NCI-H1092 treated with DMSO at 0.1 percent for 48 hours (cell line): ENCODE results near the gene MT1G.

Source experiments
- DNase-seq: peaks from one replicate; lab custom pipeline; 2025; lab: John Stamatoyannopoulos, UW

The MT1G gene

GRCh38 chr16:56617212-56618085 is 50.4 kb downstream of the MT1G start:
- no peak for DNase-seq
